Activated naive CD4-positive, alpha-beta T cell (primary cell): ENCODE results near the gene CTPS2.
"Not testable (repeated sequence)": the region's sequence is repeated elsewhere in the genome, so short reads cannot be mapped to it uniquely, and the experiment has no call there.

ENCODE experiments used
- DNase-seq, 4 experiments: peaks; one replicate each; lab custom pipeline; 2025; lab: John Stamatoyannopoulos, UW

CTPS2 gene

GRCh38 chrX:16653424-16653823 is 59.0 kb downstream of the CTPS2 start:
- no peak for DNase-seq

DNA sequence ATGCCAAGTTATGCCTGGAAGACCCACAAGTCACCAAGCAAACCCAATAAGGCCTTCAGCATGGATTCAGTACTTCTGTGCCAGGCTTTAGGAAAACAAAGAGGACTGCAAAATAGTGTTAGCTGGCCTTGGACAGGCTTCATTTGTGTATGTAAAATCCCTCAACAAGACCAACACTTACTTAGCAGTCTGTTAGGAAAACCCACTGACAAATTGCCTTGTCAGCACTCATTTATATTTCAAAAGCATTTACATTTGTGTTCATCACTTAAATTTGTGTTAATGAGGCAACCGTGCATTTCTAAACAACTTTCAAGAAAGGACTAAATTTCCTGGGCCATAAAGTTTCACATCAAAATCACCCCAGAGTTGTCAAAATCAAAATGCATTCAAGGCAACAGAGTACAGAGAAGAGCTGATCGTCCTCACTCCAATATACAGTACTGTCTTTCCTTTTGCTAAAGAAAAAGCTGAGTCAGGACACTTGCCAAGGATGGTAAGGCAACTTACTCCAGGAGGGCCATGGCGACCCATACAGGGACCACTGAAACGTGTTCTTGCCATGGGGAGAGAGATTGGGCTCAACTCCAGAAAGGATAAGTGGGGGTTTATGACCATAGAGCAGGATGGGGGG is 61.0 kb downstream of the CTPS2 start:
- DNase-seq, result no peak

- DNase-seq, result no peak
Observed at GRCh38 chrX:16649858-16650257, 62.6 kb downstream of the CTPS2 start, which contains the start of gene S100G. TSS of gene S100G (plus strand) at chrX:16650158. CDS start at chrX:16651007, 849 bp downstream.

DNA sequence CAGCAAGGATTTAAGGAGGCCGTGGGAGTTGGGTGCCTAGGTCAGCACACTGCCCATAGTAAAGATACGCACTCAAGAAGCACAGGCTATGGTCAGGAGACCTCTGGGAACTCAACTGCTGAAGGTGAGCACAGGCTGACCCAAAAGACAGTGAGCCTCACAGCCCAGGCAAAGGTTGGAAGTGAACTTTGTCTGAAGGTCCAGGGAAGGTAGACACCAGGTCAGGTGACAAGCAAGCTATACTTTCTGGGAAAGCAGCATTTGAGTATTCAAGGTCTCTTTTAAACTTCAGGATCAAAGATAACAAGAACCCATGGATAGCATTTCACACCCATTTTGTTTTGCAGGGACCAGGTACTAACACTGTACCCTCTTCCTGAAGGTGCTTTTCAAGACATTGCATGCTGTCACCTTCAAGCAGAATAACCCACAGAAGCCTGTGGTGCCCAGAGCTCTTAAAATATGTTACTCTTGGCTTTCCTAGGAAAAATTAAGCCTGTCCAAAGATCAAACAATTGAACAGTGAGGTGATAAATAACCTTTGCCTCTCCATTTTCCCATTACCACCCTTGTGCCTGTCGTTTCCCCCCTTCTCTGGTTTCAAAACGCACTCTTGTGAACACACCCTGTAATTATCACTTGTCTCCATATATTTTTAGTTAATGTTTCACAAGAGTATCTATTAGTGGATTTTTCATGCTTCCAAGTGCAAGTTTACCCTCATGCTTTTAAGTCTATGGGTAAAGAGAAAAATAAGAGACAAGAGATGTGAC is 65.9 kb downstream of the CTPS2 start:
- DNase-seq, result no peak

DNA sequence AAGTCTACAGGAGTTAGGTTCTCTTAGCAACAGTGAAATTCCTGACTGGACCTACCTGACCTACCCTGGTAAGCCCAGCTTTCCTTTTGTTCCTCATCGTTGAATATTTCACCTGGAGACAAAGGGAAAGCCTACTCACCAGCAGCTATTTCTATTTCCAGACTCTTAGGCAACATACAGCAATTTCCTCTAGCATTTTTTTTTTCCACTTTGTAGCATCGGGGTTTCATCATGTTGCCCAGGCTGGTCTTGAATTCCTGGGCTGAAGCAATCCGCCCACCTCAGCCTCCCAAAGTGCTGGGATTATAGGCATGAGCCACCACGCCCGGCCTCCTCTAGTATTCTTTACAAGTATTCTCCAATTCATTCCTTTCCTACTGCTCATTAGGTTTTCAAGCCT is 69.3 kb downstream of the CTPS2 start:
- no peak for DNase-seq

DNA sequence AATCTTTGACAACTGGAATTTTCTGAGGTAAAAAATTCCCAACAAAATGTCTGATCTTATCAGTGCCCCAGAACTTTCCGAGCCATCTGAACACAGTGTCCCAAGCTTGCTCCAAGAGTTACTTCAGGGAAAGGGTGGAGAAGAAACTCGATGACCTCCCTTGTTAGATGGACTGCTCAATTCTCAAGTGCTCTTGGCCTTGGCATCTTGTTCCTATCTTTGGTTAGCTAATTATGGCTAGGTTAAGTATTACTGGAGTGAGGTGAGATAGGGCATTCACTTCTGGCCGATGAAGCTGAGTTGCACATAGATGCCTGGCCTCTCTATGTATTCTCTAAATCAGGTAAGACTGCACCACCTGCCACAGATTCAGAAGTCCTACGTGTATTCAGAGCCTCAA is 71.6 kb downstream of the CTPS2 start:
- DNase-seq, result no peak

- no peak for DNase-seq
Observed at GRCh38 chrX:16639966-16640365, 72.5 kb downstream of the CTPS2 start.

- DNase-seq, result no peak
Observed at GRCh38 chrX:16638533-16638932, 73.9 kb downstream of the CTPS2 start.

GRCh38 chrX:16635596-16635995 is 76.9 kb downstream of the CTPS2 start:
- no peak for DNase-seq

DNA sequence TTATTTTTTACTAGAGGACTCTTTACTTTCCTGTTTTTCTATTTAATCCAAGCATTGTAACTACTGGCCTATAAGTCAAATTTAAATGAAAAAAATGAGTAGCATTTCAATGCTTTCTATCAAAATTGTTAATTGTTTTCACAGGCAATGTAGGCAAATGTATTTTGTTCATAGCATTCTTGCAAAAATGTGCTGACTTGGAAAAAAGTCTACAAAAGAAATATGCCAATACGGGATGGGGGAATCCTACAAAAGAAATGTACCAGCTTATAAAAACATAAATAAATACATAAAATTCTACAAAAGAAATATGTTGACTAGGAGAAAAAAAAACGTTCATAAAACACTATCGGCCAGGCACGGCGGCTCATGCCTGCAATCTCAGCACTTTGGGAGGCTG is 77.4 kb downstream of the CTPS2 start:
- DNase-seq, result no peak

GRCh38 chrX:16633754-16634153 is 78.7 kb downstream of the CTPS2 start:
- DNase-seq, result no peak

- no peak for DNase-seq
Observed at GRCh38 chrX:16629909-16630308, 82.6 kb downstream of the CTPS2 start.

DNA sequence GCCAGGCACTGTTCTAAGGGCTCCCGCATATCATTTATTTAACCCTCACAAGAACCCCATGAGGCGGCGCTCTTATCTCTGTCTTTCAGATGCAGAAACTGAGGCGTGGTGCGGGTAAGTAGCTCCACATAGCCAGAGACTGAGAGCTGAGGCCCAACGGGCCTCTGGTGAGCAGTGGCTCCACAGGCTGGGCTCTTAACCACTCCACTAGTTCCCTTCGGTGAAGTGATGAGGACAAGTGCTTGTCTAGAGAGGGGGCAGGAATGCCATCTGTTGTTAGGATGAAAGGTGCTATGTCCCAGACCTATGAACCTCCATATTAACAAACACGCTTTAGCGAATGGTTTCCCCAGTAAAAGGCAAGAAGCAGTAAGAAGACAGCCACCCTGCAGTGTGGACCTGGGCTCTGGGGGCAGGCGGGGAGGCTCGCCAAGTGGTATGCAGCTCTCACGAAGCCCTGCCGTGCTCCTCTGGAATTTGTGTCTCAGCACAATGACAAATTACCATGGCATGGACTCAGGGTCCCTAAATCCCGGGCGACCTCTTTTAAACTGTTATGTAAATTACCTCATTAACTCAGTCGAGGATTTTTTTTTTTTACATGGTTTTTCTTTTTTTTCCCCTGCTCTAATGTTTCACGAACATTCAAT is 83.4 kb downstream of the CTPS2 start:
- DNase-seq, result no peak

- DNase-seq, result not testable (repeated sequence)
Observed at GRCh38 chrX:16628511-16628910, 84.0 kb downstream of the CTPS2 start.

DNA sequence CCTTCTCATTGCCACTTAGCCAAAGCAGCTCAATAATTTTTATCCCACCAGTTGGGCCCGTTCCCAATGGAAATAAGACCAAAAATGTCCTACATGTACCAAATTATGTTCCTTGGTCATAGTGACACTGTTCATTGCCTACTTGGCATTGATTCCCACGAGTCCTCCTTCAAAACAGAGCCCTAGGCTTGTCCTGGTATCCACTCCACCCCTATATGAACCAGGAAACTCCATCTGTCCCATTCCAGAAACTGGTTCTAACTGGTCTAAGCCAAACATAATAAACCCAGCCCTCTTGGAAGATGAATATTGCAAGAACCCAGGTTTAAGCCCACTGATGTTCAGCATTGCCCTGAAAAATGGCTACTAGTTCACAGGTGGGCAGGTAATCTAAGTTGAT is 93.4 kb downstream of the CTPS2 start:
- DNase-seq, result no peak

DNA sequence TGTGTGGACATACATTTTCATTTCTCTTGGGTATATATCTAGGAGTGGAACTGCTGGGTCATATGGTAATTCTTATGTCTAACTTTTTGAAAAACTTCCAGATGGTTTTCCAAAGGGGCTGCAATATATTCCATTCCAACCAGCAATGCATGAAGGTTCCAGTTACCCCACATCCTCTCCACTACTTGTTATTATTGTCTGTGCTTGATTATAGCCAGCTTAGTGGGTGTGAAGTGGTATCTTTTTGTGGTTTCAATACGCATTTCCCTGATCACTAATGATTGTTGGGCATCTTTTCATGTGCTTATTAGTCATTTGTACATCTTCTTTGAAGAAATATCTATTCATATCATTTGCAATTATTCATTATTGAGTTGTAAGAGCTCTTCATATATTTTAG is 94.0 kb downstream of the CTPS2 start:
- no peak for DNase-seq

DNA sequence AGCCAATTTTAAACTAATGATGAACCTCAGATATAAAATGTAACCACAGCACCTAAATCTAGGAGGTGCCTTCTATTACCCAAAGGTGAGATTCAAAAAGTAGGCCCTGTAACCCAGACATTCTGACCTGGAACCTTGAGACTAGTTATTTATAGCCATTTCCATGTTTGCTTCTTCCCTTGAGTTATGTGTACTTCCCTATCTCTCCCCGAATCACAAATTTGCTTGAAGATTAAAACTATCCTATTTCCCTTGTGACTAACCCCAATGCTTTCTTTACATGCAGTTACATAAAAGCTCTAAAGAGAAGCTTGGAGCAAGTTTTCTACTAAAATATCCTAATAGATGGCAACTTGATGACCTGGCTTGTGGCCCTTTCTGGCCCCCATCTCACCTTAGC is 95.1 kb downstream of the CTPS2 start:
- DNase-seq, result no peak

DNA sequence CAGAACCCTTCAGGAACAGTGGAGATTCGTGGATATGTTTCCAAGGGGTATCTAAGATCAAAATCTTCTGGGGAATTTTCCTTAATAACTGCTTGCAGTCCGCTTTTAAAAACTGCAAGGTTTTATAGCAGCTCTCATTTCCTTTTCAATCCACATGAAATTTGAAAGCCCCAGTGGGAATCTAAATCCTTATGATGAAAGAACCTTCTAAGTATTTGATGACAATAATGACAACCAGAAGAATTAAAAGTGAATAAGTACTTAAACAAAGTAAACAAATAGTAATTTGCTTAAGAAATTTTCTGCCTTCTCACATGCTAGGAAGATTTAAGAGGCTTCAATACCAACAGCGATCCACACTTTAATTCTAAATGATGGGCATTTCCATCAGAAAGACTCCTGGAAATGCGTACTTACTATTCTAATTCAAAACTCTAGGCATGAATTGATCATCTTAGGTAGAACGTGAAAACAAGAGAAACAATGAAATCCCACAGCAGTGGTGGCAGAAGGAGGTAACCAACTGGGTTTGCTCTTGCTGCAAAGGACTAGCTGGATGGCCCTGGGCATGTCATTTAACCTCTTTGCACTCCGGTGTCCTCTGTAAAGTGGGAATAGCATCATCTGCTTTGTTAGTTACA is 100.1 kb downstream of the CTPS2 start:
- DNase-seq, result no peak

DNA sequence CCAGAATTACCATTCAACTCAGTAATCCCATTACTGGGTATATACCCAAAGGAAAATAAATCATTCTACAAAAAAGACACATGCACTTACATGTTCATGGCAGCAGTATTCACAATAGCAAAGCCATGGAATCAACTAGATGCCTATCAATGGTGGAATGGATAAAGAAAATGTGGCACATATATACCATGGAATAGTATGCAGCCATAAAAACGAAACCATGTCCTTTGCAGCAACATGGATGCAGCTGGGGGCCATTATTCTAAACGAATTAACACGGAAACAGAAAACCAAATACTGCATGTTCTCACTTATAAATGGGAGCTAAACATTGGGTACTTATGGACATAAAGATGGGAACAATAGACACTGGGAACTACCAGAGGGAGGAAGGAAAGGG is 101.8 kb downstream of the CTPS2 start:
- not testable (repeated sequence) for DNase-seq

- no peak for DNase-seq
Observed at GRCh38 chrX:16610121-16610621, 102.3 kb downstream of the CTPS2 start.

- DNase-seq, result no peak
Observed at GRCh38 chrX:16606142-16606720, 106.2 kb downstream of the CTPS2 start.

DNA sequence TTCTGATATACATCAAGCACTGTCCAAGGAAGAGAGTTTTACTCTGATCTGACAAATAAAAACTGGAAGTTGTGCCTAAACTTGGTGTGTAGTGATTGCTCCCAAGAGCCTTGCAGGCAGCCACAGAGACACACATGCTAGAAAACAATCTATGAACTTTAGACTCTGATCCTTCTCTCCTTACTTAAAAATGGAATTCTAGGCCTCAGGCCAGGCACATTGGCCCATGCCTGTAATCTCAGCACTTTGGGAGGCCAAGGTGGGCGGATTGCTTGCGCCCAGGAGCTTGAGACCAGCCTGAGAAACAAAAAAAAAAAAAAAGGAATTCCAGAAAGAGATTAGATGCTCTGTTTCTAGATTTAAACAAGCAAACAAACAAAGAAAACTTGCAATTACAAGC is 108.1 kb downstream of the CTPS2 start:
- DNase-seq, result no peak
